Stimulated activated CD8-positive, alpha-beta memory T cell treated with anti-CD3 and anti-CD28 coated beads, Interleukin-7, amount 100 ng/mL, for 24 hours (primary cell): ENCODE measurements around the gene RASA4.
"Not testable (repeated sequence)": the region's sequence is repeated elsewhere in the genome, so short reads cannot be mapped to it uniquely, and the experiment has no call there.

Experiments used
- DNase-seq: peaks from one replicate; pipeline ENCODE4 v3.0.0-alpha.2; 2020; ENCODE audit warnings: low read depth

The RASA4 gene

DNA sequence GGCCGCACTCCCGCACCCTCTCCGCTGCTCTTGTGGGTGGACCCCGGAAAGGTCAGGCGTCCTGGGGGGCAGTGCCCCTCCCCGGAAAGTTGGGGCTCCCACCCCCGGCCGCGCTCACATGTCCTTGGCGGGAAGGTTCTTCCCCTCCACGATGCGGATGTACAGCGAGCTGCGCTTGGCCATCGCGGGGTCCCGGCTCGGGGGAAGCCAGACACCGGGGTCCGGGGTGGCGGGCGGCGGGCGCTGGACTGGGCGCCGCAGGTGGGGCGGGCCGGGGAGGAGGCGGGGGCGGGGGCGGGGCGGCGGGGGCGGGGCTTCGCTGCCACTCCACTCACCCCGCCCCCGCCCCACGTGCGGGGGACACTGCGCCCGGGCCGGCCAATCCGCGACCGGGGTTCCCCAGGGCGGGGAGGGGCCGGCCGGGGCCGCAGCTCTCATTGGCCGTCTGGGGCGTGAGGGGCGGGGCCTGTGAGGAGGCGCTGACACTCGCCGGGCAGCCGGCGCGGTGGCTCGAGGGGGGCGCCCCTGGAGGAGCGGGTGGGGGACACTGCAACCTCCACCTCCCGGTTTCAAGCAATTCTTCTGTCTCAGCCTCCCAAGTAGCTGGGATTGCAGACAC is at the start of gene RASA4:
Gene RASA4 (minus strand): TSS at position 250 of the 619 bp plus-strand sequence. CDS start 67 bp downstream, at position 183.
- not testable (repeated sequence) for DNase-seq

- DNase-seq: not testable (repeated sequence)
Observed at GRCh38 chr7:102664765-102665164, 48.2 kb upstream of the RASA4 start.

- not testable (repeated sequence) for DNase-seq
Observed at GRCh38 chr7:102649924-102650323, 33.4 kb upstream of the RASA4 start, which contains the start of gene SPDYE2B. Gene SPDYE2B (plus strand): TSS chr7:102650319. CDS start chr7:102652349, 2,030 bp downstream.

DNA sequence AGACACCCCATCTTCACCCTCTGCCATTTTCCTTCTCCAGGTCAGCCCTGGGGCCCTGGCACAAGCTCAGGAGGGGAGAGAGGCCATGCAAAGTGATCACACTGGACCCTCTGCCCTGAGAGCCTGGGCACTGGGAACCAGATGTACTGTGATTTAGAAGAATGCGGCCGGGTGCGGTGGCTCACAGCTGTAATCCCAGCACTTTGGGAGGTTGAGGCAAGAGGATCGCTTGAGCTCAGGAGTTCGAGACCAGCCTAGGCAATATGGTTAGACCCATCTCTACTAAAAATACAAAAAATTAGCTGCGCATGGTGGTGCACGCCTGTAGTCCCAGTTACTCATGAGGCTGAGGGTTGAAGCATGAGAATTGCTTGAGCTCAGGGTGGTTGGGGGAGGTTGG is 31.3 kb upstream of the RASA4 start:
- not testable (repeated sequence) for DNase-seq

- DNase-seq: not testable (repeated sequence)
Observed at GRCh38 chr7:102643404-102643803, 26.8 kb upstream of the RASA4 start.

DNA sequence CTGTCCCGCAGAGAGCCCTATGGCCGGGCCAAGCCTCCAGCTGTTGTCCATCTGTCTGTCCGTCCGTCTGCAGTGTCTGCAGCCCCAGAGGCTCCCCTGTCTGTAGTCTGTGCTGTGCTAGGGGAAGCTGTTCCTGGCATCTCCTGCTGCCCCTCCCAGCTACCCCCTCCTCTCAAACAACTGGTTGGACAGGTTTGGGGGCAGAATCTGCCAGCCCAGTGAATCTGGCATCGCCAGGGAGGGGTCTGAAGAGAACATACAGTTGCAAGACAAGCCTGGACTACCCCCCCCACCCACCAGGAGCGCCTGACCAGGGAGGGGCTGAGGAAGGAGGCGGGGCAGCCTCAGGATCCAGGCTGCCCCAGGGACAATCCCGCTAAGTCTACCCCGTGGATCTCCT is 26.1 kb upstream of the RASA4 start, which contains the start of gene UPK3BL1:
Gene UPK3BL1 (minus strand): TSS at position 101 of the 400 bp plus-strand sequence. CDS start 50 bp downstream, at position 51.
- DNase-seq: not testable (repeated sequence)

DNA sequence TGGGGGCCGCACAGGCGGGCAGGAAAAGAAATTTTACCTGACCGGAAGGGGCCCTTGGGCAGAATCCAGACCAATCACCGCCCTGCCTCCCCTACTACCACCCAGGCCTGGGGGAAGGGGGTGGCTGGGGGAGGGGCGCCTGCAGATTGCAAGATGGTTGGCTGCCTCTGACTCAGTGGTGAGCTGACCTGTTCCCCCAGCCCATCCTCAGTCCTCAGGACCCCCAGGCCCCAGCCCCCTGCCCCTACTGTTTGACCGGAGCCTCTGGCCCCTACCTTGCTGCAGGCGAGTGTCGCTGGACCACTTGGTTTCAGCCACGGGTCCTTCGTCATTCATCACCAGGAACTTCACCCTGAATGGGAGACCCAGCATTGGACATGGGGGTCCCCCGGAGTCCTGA is 22.3 kb upstream of the RASA4 start:
- not testable (repeated sequence) for DNase-seq

GRCh38 chr7:102636956-102637355 is 20.4 kb upstream of the RASA4 start:
- not testable (repeated sequence) for DNase-seq

GRCh38 chr7:102635354-102635753 is 18.8 kb upstream of the RASA4 start:
- DNase-seq: not testable (repeated sequence)

DNA sequence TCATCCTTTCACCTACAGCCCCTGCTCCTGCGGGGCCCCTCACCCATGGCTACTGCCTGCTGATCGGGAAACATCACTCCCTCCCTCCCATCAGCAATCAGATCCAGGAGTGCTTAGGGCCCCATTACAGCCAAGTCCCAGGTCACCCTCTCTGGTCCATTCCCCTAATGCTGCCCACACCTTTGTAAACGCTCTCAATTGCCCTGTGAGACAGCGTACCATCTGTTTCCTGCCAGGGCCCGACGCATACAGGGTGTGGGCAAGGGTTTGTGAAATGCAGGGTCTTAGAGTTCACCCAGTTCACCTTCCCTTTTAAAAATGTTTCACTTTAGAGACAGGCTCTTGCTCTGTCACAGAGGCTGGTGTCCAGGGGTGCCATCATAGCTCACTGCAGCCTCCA is 17.7 kb upstream of the RASA4 start:
- DNase-seq: not testable (repeated sequence)

DNA sequence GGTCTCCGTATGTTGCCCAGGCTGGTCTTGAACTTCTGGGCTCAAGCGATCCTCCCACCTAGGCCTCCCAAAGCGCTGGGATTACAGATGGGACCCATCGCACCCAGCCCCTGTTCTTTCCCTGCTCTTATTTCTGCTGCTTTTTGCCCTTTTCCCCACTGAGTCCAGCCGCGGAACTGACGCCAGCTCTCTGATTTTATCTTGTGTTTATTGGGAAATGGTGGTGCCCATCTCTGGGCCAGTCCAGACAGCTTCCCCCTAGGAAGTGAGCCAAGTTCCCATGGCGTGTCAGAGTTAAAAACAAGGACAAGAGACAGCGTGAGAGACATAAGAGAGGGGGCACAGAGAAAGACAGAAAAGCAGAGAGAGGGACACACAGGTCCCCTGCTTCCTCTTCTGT is 14.1 kb upstream of the RASA4 start:
- DNase-seq: not testable (repeated sequence)

DNA sequence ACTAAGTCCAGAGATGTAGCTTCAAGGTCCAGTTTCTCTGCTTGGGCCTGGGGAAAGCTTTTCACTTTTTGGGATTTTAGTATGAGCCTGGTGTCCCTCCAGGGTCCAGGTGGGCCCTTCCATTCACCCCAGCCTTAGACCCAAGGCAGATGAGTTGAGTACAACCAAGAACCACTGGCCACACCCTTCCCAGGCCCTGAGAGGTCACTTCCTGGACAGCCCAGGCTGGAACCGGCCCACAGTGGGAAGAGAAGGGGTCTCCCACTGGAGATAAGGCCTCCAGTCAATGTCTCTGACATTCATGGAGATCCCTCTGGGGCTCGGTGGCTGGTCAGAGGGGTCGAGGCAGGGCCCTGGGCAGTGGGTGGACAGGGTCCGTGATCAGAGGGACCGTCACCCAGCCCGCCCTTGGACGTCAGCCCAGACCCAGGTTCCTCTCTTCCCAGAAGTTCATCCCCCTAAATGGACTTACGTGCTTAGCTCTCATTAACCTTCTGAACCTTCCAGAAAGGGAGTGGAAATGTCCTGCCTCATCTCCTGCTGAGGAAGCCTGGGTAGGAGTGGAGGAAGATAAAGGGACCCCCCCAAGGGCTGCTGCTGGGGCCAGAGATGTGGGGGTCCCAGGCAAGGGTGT is 10.8 kb upstream of the RASA4 start:
- not testable (repeated sequence) for DNase-seq

DNA sequence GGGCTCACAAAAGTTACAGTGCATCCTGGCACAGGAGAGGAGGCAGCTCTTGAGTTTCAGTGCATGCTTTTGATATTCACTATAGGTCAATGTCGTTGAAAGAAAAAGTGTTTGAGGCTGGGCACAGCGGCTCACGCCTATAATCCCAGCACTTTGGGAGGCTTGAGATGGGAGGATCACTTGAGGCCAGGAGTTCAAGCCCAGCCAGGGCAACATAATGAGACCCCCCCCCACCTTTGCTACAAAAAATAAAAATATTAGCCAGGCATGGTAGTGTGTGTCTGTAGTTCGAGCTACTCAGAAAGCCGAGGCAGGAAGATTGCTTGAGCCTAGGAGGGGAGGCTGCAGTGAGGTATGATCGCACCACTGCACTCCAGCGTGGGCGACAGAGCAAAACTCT is 1.6 kb upstream of the RASA4 start:
- DNase-seq: not testable (repeated sequence)

GRCh38 chr7:102615930-102616329 is 626 bp downstream of the RASA4 start:
- not testable (repeated sequence) for DNase-seq

- not testable (repeated sequence) for DNase-seq
Observed at GRCh38 chr7:102614873-102615272, 1.7 kb downstream of the RASA4 start.

GRCh38 chr7:102614346-102614697 is 2.2 kb downstream of the RASA4 start:
- DNase-seq: not testable (repeated sequence)

DNA sequence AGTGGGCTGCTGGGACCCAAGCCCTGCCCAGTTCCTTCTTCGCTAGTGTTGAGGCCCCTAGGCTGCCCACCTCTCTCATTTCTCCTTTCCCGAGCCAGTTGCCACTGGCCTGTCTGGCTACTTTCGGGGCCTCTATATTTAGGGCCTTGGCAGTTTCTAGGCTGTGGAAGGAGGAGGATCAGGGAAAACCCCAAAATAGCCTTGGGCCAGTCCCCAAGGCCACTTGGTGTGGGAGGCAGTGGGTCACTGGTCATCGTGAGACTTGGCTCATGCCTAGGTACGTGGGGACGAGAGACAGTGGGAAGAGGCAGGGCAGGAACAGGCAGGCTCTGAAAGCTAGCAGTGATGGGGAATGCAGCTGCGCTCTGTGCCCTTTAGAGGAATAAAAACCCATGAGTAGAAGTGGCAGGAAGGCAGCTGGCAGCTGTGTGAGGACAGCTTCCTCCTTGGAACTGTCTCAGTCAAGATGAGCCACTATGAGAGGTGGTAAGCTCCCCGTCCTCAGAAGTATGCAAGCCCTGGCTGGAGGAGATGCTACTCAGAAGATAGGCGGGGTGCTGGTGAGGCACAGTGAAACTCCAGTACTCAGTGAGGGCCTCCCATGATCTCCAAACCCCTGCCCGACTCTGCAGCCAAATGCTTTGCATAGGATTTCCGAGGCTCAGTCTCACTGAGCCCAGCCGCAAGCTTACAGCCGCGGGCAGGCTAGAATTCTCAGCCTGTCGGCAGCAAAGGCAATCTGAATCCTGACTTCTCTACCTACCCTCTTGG is 2.8 kb downstream of the RASA4 start:
- not testable (repeated sequence) for DNase-seq

DNA sequence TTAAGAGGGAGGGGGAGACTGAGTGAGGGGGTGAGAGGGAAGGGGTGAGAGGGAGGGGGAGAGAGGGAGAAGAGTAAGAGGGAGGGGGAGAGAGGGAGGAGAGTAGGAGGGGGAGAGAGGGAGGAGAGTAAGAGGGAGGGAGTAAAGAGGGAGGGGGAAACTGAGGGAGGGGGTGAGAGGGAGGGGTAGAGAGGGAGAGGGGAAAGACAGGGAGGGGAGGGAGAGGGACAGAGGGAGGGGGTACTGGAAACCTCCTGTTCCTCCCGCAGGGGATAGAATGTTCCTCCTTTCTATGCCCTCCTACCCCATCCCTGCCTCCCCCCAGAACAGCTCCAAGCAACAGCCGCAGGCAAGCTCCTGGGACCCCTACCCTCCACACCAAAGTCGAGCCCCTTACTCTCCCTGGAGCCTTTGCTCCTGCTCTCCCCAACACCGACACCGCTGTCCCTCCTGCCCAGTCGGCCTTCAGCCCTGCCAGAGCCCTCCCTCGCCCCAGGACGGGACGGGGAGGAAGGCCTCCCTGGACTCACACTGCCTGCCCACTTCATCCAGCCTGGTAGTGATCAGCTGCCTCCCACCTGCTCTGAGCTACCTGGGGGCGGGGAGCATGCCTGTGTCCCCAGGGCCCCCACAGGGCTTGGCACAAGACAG is 4.8 kb downstream of the RASA4 start:
- not testable (repeated sequence) for DNase-seq

- not testable (repeated sequence) for DNase-seq
Observed at GRCh38 chr7:102611013-102611674, 5.4 kb downstream of the RASA4 start.

DNA sequence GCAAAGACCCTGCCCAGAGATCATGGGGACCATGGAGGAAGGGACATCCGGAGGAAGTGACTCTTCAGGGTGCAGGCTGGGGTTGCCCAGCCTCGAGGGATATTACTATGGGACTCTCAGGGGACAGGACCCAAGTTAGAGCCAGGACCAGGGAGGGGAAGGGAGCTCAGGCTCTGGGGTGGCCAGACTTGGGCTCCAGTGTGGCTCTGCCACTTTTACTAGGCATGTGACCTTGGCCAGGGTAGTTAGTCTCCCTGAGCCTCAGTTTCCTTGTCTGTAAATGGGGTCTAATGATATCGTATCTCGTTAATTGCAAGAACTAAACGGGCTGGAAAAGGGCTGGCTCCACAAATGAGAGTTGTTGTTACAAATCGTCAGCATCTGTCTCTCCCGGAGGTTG is 6.1 kb downstream of the RASA4 start:
- DNase-seq: not testable (repeated sequence)

DNA sequence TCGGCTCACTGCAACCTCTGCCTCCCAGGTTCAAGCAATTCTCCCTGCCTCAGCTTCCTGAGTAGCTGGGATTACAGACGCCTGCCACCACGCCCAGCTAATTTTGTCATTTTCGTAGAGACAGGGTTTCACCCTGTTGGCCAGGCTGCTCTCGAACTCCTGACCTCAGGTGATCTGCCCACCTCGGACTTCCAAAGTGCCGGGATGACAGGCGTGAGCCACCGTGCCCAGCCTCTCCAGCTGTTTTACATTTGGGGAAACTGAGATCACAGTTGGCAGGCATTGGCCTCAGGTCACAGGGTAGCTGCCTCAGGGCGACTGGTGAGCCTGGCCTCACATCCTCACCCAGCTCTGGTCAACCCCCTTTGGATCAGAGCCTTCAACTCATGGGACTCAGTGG is 6.8 kb downstream of the RASA4 start:
- DNase-seq: not testable (repeated sequence)

DNA sequence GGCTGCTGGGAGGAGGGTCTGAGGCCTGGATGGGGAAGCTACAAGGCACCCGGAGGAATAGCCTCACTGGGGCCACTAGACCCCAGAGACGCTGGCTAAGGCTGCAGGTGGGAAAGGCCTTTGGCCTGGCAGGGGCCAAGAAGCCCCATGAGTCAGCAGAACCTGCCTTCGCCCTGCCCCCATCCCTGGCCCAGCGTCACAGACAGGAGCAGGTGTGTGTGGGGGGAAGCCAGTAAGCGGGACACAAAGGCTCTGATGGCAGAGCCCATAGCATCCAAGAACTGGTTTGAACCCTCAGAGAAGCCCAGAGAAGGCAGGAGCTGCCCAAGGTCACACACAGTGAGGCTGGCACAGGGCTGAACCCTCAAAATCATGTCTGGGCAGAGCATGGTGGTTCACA is 9.7 kb downstream of the RASA4 start:
- DNase-seq: not testable (repeated sequence)
